Skeletal muscle tissue (tissue), 4 donors: ENCODE results near the gene PTTG2. TPM values are rescaled to one million over a fixed set of nuclear protein-coding genes. Genes with fewer than 3 reads are reported as not detected.

ENCODE experiments used
- H3K27ac ChIP-seq: one replicate; pipeline ENCODE4 v1.7.0; 2013; ENCODE audit warnings: mild to moderate bottlenecking, low read depth, low read length, inconsistent platforms
- H3K27me3 ChIP-seq, 3 donors: one replicate each; pipeline ENCODE4 v1.7.0; 2013; ENCODE audit warnings: low read length in 3 of 3; ENCODE audit not compliant: control insufficient read depth in 3 of 3, insufficient read depth in 3 of 3
- H3K36me3 ChIP-seq, 3 donors: one replicate each; pipeline ENCODE4 v1.7.0; 2013; ENCODE audit warnings: low read length in 3 of 3; ENCODE audit not compliant: control insufficient read depth in 3 of 3, insufficient read depth in 3 of 3
- H3K4me1 ChIP-seq, 3 donors: one replicate each; pipeline ENCODE4 v1.7.0; 2013; ENCODE audit warnings: low read length in 3 of 3, mild to moderate bottlenecking in 3 of 3; ENCODE audit not compliant: control insufficient read depth in 3 of 3, insufficient read depth in 3 of 3
- H3K4me3 ChIP-seq, 3 donors: one replicate each; pipeline ENCODE4 v1.7.0; 2013; ENCODE audit warnings: low read length in 3 of 3
- H3K9ac ChIP-seq, 3 donors: one replicate each; pipeline ENCODE4 v1.7.0; 2013; ENCODE audit warnings: low read length in 3 of 3, mild to moderate bottlenecking in 3 of 3, moderate library complexity in 2 of 3, low read depth in 1 of 3
- H3K9me3 ChIP-seq, 3 donors: one replicate each; pipeline ENCODE4 v1.7.0; 2013; ENCODE audit warnings: low read length in 3 of 3; ENCODE audit not compliant: control insufficient read depth in 3 of 3
- total RNA-seq: library from RNA; depleted of rRNA; stranded (reverse); fragments of >200 nt; gene quantifications from one replicate; pipeline ENCODE4 v1.2.3, GENCODE V29; 2014
- donor health status: Osteomylitis.

Gene PTTG2
- total RNA-seq, 1 donor from 2014 or later, result 0.52 TPM

GRCh38 chr4:37982736-37983135 is 22.5 kb downstream of the PTTG2 start:
- H3K27ac ChIP-seq, result no peak overlapping the region
- H3K27me3 ChIP-seq, result no peaks in the 10 kb centered on the region
- H3K4me3 ChIP-seq, result no peak overlapping the region
- H3K36me3 ChIP-seq, result no peaks in the 10 kb centered on the region
- no peaks in the 10 kb centered on the region for H3K9me3 ChIP-seq
- H3K9ac ChIP-seq, result no peak overlapping the region
- peaks cover 8 to 17% (median 14%) of the 10 kb centered on the region in 3 donors for H3K4me1 ChIP-seq

GRCh38 chr4:37983951-37984350 is 23.8 kb downstream of the PTTG2 start:
- no peak overlapping the region for H3K9ac ChIP-seq
- H3K9me3 ChIP-seq, result no peaks in the 10 kb centered on the region
- peaks cover 0 to 16% (median 8%) of the 10 kb centered on the region in 3 donors for H3K4me1 ChIP-seq
- no peaks in the 10 kb centered on the region for H3K36me3 ChIP-seq
- no peaks in the 10 kb centered on the region for H3K27me3 ChIP-seq
- H3K27ac ChIP-seq, result no peak overlapping the region
- H3K4me3 ChIP-seq, result no peak overlapping the region

DNA sequence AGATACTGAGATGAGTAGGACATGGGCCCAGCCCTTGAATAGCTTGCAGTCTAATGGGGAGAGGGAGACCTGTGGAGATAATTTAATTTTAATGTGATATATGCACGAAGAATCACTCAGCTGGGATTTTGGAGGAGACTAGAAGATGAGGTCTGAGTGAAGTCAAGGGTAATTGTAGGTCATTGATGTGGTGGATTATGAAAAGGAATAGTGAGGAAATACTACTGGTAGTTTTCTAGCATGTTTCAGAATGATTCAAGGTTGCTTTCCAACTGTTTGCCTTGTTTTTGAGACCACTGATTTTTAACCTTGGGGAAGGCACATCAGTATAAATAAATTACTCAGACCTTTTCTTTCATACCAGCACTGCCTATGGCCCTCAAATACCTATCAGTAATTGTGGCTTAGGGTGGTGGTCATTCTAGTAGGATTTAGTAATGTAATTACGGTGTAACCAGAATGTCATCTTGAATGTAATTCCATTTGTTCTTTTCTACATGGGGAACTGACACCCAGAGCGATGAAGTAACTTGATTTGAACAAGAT is 25.6 kb downstream of the PTTG2 start:
- Histone ChIP-seq H3K9ac (no peak overlapping the region), H3K4me3 (no peak overlapping the region), H3K27me3 (no peaks in the 10 kb centered on the region), H3K4me1 (peaks cover 8 to 19% (median 11%) of the 10 kb centered on the region in 3 donors), H3K36me3 (no peaks in the 10 kb centered on the region), H3K9me3 (no peaks in the 10 kb centered on the region), H3K27ac (no peak overlapping the region)

DNA sequence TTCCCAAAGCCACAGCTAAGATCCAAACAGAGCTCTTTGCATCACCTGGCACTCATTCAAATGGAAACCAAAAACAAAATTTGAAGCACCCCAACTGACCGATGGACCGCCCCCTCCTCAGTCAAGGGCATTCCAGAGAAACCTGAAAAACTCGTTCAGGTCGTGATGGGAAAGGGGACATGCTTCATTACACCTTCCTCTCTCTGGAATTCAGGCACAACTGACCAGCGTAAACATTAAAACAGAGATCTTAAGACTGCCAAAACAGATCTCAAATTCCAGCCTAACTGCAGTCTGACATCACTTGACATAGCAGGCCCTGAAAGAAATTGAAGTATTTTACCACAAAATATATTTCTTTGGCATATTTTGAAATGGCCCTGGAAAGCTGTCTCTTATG is 28.5 kb downstream of the PTTG2 start:
- Histone ChIP-seq H3K27me3 (no peaks in the 10 kb centered on the region), H3K4me1 (peaks cover 6 to 10% (median 8%) of the 10 kb centered on the region in 3 donors), H3K36me3 (no peaks in the 10 kb centered on the region), H3K9ac (no peak overlapping the region), H3K27ac (no peak overlapping the region), H3K4me3 (no peak overlapping the region), H3K9me3 (no peaks in the 10 kb centered on the region)

- Histone ChIP-seq H3K4me3 (no peak overlapping the region), H3K27me3 (no peaks in the 10 kb centered on the region), H3K36me3 (no peaks in the 10 kb centered on the region), H3K9ac (no peak overlapping the region), H3K4me1 (peaks cover 6 to 10% (median 8%) of the 10 kb centered on the region in 3 donors), H3K9me3 (no peaks in the 10 kb centered on the region), H3K27ac (peak overlapping the region; percentile 43)
Observed at GRCh38 chr4:37989398-37990260, 29.4 kb downstream of the PTTG2 start.

GRCh38 chr4:37990731-37991245 is 30.6 kb downstream of the PTTG2 start:
- H3K4me1 ChIP-seq, result peaks cover 10 to 14% (median 12%) of the 10 kb centered on the region in 3 donors
- H3K9me3 ChIP-seq, result no peaks in the 10 kb centered on the region
- H3K4me3 ChIP-seq, result no peak overlapping the region
- no peak overlapping the region for H3K9ac ChIP-seq
- no peaks in the 10 kb centered on the region for H3K27me3 ChIP-seq
- H3K36me3 ChIP-seq, result no peaks in the 10 kb centered on the region
- peak overlapping the region; percentile 43 for H3K27ac ChIP-seq

DNA sequence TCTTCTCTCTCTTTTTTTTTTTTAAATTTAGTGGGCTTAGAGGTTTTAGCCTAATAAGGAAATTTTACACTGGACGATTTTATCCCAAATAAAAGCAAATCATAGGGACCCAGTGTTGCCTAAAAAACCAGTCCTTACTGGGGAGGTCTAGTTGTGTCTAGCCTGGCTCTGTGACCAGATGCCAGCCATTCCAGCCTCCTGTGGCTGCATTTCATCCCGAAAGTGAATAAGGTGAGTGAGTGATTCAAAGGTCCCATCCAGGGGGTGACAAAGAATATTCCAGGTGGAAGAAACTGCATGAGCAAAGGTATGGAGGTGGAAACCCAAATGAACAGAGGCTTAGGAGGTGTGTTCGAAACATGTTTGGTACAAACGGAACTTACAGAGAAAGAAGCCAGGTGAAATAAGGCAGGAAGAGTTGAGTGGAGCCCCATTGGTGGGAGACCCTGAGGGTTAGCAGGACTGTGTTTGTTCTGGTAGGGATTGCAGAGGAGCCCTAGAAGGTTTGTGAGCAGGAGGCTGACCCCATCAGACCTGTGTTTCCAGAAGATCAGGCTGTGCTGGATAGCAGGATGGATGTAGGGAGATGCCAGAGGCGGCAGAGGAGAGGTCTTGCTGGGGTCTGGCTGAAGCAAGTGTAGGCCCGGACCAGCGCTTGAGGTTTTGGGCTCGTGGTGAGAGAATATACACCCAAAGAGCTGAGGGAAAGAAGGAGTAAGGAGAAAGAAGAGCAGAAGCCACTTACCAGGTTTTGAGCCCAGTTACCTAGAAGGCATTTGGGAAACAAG is 31.6 kb downstream of the PTTG2 start:
- Histone ChIP-seq H3K9ac (no peak overlapping the region), H3K4me3 (no peak overlapping the region), H3K4me1 (peaks cover 10 to 20% (median 16%) of the 10 kb centered on the region in 3 donors), H3K27ac (peak overlapping the region; percentile 36), H3K9me3 (no peaks in the 10 kb centered on the region), H3K36me3 (no peaks in the 10 kb centered on the region), H3K27me3 (no peaks in the 10 kb centered on the region)

GRCh38 chr4:37993806-37994205 is 33.6 kb downstream of the PTTG2 start:
- H3K27ac ChIP-seq, result no peak overlapping the region

DNA sequence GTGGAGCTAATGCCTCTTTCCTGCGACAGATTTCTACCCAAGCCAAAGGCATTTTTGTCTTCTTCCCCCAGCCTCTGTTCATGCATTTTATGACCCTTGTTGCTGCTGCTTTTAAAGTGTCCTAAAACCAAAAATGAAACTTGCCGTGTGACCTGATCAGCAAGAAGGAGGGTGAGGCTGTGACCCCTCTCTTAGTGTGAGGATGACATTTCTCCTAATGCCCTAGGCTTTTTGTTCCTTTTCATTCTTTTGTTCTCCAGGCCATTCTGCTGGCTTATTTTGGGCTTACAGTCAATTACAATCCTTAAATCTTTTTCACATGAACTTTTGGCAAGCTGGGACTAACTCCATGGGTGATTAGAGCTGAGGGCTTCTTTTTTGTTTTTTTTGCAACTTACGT is 34.4 kb downstream of the PTTG2 start:
- Histone ChIP-seq H3K4me1 (peaks cover 6 to 26% (median 25%) of the 10 kb centered on the region in 3 donors), H3K27ac (no peak overlapping the region)

More at GRCh38 chr4:37993806-37994205, 33.6 kb downstream of the PTTG2 start:
- Histone ChIP-seq H3K36me3 (no peaks in the 10 kb centered on the region), H3K27me3 (no peaks in the 10 kb centered on the region), H3K9ac (no peak overlapping the region), H3K4me3 (no peak overlapping the region), H3K9me3 (no peaks in the 10 kb centered on the region), H3K4me1 (peaks cover 10 to 28% (median 23%) of the 10 kb centered on the region in 3 donors)

More for the DNA sequence above, 34.4 kb downstream of the PTTG2 start:
- Histone ChIP-seq H3K9me3 (no peaks in the 10 kb centered on the region), H3K9ac (no peak overlapping the region), H3K27me3 (no peaks in the 10 kb centered on the region), H3K4me3 (no peak overlapping the region), H3K36me3 (no peaks in the 10 kb centered on the region)
